Stimulated activated CD4-positive, alpha-beta T cell treated with anti-CD3 and anti-CD28 coated beads, Interleukin-1b, Interleukin-23, amount 100 ng/mL, for 1 hour (primary cell): Measurements from ENCODE around the gene TOMM20L.
"Not testable (repeated sequence)": the region's sequence is repeated elsewhere in the genome, so short reads cannot be mapped to it uniquely, and the experiment has no call there.

Experiments used
- DNase-seq, 2 donors: peaks; one replicate each; pipeline ENCODE4 v3.0.0-alpha.2; 2020; ENCODE audit warnings: low read depth in 2 of 2

TOMM20L gene

DNA sequence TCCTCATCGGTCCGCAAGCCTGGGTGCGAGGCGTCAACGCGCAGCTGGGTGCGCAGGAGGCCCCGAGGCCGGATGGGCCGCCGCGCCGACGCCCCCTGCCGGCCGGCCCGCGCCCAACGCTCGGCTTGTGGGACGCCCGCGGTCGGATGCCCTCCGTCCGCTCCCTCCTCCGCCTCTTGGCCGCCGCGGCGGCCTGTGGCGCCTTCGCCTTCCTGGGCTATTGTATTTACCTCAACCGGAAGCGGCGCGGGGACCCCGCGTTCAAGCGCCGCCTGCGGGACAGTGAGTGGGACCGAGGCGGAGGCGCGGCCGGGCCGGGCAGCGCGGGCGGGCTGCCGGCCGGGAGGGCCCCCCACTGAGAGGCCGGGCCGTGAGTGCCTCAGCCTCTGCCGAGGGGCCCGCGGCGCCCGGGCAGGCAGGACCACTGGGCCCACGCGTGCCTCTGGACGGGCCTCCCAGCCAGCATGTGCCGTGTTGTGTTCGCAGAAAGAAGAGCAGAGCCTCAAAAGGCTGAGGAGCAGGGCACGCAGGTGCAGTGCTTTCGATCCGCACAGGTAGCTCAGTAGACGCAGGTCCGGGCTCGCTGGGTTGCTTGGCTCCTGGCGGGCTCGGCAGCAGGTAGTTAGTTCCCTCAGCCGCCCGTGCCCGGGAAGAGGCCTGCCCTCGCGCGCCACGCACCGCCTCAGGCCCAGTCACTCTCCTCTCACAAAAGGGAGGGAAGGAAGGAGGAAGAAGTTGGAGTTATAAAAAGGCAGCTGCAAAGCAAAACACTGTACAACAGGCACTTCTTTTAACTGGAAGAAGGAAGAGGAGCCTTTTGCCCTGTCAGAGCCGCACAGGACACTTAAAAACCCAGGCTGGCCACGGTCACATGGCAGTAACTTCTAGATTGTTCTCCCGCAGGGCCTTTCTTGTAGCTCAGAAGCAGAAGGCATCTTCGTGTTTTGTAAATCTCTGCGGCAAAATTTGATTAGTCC lies at the start of gene TOMM20L:
TSS of gene TOMM20L (plus strand) at position 119 of the 977 bp plus-strand sequence. CDS start at position 147, 28 bp downstream.
- DNase-seq: peak; percentile 38 to 56

- DNase-seq: no peak
Observed at GRCh38 chr14:58353516-58354299, 42.0 kb upstream of the TOMM20L start.

DNA sequence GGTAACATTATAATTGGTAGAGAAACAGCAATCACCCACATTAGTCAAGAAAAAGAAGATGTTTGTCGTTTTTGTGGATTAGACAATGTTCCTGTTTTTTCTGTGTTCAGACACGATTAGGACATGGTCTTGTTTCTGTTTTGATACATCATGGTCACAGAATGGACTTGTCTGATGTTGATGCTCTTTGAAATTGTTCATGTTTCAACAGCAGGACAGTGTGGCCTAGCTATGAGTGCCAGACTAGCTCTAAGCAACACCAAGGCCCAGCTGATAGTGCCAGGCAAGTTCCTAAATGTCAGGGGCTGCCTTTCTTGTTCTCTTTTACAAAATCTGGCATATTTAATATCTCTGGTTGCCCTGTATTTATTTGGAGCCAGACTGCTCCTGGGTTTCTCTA lies 40.9 kb upstream of the TOMM20L start:
- DNase-seq: no peak

- DNase-seq: no peak
Observed at GRCh38 chr14:58356268-58356667, 39.5 kb upstream of the TOMM20L start.

GRCh38 chr14:58362272-58362671 lies 33.5 kb upstream of the TOMM20L start:
- DNase-seq: not testable (repeated sequence)

DNA sequence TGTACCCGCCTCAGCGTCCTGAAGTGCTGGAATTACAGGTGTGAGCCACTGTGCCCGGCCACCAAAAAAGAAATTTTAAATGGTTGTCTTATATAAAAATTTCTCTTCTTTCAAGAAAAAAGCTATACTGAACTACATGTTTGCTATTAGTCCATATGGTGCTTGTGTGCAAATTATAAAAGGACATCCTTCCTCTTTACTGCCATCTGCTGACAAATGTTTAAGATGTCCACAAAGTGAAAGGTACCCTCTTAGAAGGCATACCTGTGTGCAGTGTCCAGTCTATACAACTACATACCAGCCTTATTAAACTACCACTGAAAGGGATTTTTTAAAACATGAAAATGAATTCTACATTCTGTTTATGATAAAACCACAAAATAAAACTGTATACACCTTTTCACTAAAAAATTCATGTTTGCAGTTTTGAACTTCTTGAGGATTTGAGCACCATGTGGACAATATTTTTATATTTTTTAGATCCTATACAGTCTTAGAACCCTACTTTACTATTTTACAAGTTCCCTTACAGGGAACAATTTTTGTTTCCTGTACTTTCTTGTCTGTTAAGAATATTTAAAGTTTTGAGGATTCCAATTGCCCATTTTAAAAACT lies 32.8 kb upstream of the TOMM20L start:
- DNase-seq: no peak

DNA sequence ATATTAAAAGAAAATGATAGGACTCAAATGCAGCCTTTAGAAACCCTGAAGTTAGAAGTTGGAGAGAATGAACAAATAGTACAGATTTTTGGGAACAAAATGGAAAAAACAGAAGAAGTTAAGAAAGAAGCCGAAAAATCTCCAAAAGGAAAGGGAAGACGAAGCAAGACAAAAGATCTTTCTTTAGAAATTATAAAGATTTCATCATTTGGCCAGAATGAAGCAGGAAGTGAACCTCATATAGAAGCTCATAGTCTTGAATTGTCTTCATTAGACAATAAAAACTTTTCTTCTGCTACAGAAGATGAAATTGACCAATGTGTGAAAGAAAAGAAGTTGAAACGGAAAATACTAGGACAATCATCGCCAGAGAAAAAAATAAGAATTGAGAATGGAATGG lies 31.4 kb upstream of the TOMM20L start:
- no peak for DNase-seq

DNA sequence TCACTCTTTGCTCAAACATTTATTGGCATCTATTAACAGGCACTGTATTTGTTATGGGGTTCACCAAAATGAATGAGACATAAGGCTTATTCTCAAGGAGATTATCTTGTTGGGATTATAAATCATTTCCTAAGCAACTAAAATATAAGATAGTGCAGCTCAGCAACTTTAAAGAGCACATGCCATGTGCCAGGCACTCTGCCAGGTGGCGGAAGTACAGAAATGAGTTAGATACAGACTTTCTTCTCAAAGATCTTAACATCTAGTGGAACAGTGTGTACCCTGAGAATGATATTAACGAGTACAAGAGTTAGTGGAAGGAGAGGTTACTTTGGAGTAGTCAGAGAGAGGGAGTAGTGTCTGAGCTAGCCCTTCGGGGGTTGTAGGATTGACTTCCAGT lies 28.4 kb upstream of the TOMM20L start:
- DNase-seq: no peak

- DNase-seq: no peak
Observed at GRCh38 chr14:58368956-58369355, 26.8 kb upstream of the TOMM20L start.

DNA sequence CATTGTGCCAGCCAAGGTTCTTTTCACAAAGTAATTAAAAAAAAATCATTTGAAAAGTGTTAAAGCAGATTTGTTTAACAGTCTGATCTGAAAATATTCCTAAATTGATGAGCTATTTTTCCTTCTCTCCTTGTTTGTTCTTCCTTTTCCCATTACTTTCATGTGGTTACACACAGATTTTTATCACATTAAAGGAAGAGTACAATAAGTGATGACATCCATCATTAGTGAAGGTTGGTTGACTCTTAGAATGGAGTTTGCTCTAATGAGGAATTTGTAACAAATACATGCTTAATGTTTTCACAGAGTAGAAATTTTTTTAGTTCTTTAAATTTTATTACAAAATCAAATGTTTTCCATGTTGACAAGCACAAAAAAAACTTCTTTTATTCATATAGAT lies 18.9 kb upstream of the TOMM20L start:
- no peak for DNase-seq

GRCh38 chr14:58390830-58391229 lies 4.9 kb upstream of the TOMM20L start:
- DNase-seq: no peak

GRCh38 chr14:58395562-58395811 lies 243 bp upstream of the TOMM20L start:
- DNase-seq: no peak

DNA sequence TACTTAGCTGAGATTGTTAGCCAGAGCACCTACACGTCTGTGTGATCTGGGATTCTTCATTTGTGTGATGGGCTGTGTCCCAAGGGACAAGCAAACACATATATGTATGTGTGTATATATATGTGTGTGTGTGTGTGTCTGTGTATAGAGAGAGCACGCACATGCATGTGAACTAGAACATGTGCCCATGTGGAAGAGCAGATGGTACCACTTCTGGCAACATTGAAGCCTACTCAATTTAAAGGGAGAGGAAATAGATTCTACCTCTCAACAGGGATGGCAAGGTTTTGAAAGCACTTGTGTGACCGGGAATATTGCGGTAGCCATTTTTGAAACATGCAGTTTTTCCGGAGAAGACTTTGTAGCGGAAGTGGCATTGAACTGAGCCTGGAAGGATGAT lies 1.4 kb downstream of the TOMM20L start:
- DNase-seq: no peak

GRCh38 chr14:58398495-58398894 lies 2.8 kb downstream of the TOMM20L start:
- DNase-seq: no peak

DNA sequence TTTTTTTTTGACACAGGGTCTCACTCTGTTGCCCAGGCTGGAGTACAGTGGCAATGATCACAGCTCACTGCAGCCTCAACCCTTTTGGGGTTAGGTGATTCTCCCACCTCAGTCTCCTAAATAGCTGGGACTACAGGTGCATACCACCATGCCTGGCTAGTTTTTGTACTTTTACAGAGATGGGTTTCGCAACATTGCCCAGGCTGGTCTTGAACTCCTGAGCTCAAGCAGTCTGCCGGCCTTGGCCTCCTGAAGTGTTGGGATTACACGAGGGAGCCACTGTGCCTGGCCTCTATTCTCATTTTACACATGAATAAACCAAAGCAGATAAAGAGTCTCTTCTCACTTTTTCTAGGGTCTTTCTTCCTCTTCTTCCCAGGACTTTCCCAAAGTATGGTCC lies 3.2 kb downstream of the TOMM20L start:
- no peak for DNase-seq

DNA sequence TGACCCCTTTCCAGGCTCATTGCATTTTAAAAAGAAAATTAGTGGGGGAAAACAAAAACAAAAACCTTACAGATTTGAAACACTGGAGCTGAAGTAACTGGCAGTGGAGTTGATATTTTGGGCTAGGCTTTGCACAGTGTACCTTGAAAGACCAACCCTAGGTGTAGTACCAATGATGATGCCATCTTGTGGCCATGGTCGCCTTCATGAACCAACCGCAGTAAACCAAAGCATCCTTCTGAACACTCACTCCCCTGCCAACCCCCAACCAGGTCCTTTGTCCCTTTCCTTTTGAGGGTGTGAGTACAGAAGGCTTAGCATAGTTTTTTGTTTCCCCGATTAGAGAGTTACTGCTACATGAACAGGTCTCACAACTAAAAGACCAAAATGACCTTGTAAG lies 5.9 kb downstream of the TOMM20L start:
- DNase-seq: no peak

- no peak for DNase-seq
Observed at GRCh38 chr14:58408681-58409215, 13.0 kb downstream of the TOMM20L start.

GRCh38 chr14:58414845-58415244 lies 19.1 kb downstream of the TOMM20L start:
- no peak for DNase-seq

- DNase-seq: no peak
Observed at GRCh38 chr14:58415636-58416547, 20.2 kb downstream of the TOMM20L start.

- DNase-seq: not testable (repeated sequence)
Observed at GRCh38 chr14:58416934-58417333, 21.2 kb downstream of the TOMM20L start.

- DNase-seq: peak; percentile 12 to 25
Observed at GRCh38 chr14:58426670-58427280, 31.0 kb downstream of the TOMM20L start.
